Activated CD4-positive, alpha-beta T cell treated with anti-CD3 and anti-CD28 coated beads for 1 hour (primary cell): ENCODE results near the gene SNRNP40.

ENCODE experiments used
- DNase-seq: peaks from one replicate; pipeline ENCODE4 v3.0.0-alpha.2; 2020

Gene SNRNP40

GRCh38 chr1:31228986-31229385 is 67.6 kb downstream of the SNRNP40 start:
- DNase-seq = no peak

GRCh38 chr1:31227891-31228568 is 68.6 kb downstream of the SNRNP40 start:
- no peak for DNase-seq

GRCh38 chr1:31224068-31224467 is 72.5 kb downstream of the SNRNP40 start:
- no peak for DNase-seq

GRCh38 chr1:31222176-31222575 is 74.4 kb downstream of the SNRNP40 start:
- DNase-seq = no peak

GRCh38 chr1:31221072-31221471 is 75.5 kb downstream of the SNRNP40 start:
- no peak for DNase-seq

- DNase-seq = no peak
Observed at GRCh38 chr1:31219489-31219888, 77.1 kb downstream of the SNRNP40 start.

GRCh38 chr1:31218705-31219104 is 77.9 kb downstream of the SNRNP40 start:
- DNase-seq = no peak

- no peak for DNase-seq
Observed at GRCh38 chr1:31216016-31216415, 80.6 kb downstream of the SNRNP40 start.

- DNase-seq = no peak
Observed at GRCh38 chr1:31215065-31215570, 81.5 kb downstream of the SNRNP40 start.

GRCh38 chr1:31214316-31215064 is 82.1 kb downstream of the SNRNP40 start:
- DNase-seq = no peak
